ENCODE data around the gene PLAGL2.

DNA sequence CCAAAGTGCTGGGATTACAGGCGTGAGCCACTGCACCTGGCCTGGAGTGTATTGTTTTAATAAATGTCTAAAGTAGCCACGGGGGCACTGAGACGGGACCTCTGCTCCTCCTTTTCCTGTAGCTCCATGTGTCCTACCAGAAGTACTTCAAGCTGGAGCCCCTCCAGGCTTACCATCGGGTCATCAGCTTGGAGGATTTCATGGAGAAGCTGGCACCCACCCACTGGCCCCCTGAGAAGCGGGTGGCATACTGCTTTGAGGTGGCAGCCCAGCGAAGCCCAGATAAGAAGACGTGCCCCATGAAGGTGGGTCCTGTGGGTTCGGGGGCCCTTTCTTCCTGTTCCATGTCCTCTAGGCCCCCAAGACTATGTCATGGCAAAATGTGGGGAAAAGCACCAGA is 7.6 kb upstream of the PLAGL2 start:
- TF ChIP-seq, protein P1, sequence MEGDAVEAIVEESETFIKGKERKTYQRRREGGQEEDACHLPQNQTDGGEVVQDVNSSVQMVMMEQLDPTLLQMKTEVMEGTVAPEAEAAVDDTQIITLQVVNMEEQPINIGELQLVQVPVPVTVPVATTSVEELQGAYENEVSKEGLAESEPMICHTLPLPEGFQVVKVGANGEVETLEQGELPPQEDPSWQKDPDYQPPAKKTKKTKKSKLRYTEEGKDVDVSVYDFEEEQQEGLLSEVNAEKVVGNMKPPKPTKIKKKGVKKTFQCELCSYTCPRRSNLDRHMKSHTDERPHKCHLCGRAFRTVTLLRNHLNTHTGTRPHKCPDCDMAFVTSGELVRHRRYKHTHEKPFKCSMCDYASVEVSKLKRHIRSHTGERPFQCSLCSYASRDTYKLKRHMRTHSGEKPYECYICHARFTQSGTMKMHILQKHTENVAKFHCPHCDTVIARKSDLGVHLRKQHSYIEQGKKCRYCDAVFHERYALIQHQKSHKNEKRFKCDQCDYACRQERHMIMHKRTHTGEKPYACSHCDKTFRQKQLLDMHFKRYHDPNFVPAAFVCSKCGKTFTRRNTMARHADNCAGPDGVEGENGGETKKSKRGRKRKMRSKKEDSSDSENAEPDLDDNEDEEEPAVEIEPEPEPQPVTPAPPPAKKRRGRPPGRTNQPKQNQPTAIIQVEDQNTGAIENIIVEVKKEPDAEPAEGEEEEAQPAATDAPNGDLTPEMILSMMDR (IDR thresholded peaks at IDR 0.05; ENCODE audit: low read depth, low read length): no peak
- no peak for TF ChIP-seq EZH2phosphoT487 (IDR thresholded peaks at IDR 0.05; ENCODE audit: low read depth)
